IMR-90 (cell line): ENCODE results near the gene LCN12.

ENCODE experiments used
- CHD1 ChIP-seq: IDR thresholded peaks from 2 replicates; pipeline ENCODE4 v1.6.1; 2012; ENCODE audit warnings: low read depth, low read length, improper control_type of control experiment
- CTCF ChIP-seq: conservative IDR thresholded peaks from 2 replicates; pipeline ENCODE4 v1.5.1; 2012; ENCODE audit warnings: mild to moderate bottlenecking, low read depth, low read length, improper control_type of control experiment
- POLR2A ChIP-seq: IDR thresholded peaks from 2 replicates; pipeline ENCODE4 v1.6.1; 2012; ENCODE audit warnings: mild to moderate bottlenecking, low read depth, low read length
- RFX5 ChIP-seq: IDR thresholded peaks from 2 replicates; pipeline ENCODE4 v1.8.0; 2012; ENCODE audit warnings: low read depth, mild to moderate bottlenecking, low read length, moderate library complexity
- USF2 ChIP-seq: fragments of 150-350 bp; IDR thresholded peaks from 2 replicates; pipeline ENCODE4 v1.6.1; 2017; ENCODE audit warnings: mild to moderate bottlenecking, antibody characterized with exemption, low read length, low read depth

GRCh38 chr9:136926154-136926704 lies 25.8 kb upstream of the LCN12 start:
- TF ChIP-seq CTCF (no peak), POLR2A (no peak), USF2 (no peak), CHD1 (no peak), RFX5 (no peak)
